Fibroblast of skin of abdomen (primary cell): ENCODE results near the gene ATAD3A.
"Not testable (repeated sequence)": the region's sequence is repeated elsewhere in the genome, so short reads cannot be mapped to it uniquely, and the experiment has no call there.

ENCODE experiments used
- DNase-seq: peaks from one replicate; pipeline ENCODE4 v3.0.0-alpha.2; 2013

Gene ATAD3A

DNA sequence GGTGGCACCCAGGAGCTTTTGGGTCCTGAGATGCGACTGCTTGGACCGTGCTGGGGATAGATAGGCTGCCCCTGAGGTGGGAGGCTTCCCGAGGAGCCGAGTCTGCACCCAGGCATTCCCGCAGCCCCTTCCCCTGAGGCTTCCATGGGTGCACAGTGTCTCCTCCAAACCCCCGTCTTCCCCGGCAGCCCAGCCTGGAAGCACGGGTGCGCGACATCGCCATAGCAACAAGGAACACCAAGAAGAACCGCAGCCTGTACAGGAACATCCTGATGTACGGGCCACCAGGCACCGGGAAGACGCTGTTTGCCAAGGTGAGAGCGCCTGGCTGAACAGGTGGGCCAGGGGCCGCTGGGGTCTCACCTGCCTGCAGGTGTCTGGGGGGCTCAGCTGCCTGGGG, 11.7 kb downstream of the ATAD3A start:
- not testable (repeated sequence) for DNase-seq

DNA sequence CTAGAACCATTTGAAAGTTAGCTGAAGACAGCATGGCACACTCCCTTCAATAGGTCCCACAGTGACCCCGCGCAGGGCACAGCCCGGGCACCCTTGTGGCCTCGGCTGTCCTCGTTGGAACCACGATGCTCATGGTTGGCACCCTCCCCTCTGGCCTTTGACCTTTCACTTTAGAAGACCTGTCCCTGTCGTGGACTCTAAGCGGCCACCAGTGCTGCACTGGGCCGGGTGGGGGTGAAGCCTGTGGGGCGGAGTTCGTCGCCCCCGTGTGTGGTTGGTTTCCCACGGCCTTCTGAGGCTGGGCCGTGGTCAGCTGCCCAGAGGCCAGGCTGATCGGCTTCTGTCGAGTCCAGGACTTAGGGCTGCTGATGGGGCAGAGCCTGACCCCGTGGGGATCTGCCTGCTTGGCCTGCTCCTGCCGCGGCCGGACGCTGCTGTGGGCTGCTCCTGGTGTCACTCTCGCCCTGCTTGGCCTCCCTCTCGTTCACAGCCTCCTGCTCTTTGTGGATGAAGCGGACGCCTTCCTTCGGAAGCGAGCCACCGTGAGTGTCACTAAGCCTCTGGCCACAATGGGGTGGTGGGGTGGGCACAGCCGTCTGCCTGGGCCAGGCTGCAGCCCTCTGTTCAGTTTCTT, 12.9 kb downstream of the ATAD3A start:
- DNase-seq: not testable (repeated sequence)

DNA sequence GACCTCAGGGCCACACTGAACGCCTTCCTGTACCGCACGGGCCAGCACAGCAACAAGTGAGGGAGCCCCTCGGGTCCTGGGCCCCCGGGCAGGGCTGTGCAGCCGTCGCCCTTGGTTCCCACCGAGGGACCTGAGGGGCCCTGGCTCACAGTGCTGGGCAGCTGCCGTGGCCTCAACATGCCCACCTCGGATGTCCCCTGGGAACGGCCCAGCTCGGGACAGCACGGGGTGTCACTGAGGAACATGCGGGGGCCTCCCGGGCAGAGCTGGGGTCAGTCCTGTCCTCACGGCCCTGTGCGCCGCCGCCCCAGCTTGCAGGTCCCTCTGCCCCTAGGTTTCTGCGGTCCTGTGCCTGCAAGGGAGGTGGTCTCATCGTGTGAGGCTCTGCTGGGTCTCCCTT, 14.5 kb downstream of the ATAD3A start:
- DNase-seq: not testable (repeated sequence)

DNA sequence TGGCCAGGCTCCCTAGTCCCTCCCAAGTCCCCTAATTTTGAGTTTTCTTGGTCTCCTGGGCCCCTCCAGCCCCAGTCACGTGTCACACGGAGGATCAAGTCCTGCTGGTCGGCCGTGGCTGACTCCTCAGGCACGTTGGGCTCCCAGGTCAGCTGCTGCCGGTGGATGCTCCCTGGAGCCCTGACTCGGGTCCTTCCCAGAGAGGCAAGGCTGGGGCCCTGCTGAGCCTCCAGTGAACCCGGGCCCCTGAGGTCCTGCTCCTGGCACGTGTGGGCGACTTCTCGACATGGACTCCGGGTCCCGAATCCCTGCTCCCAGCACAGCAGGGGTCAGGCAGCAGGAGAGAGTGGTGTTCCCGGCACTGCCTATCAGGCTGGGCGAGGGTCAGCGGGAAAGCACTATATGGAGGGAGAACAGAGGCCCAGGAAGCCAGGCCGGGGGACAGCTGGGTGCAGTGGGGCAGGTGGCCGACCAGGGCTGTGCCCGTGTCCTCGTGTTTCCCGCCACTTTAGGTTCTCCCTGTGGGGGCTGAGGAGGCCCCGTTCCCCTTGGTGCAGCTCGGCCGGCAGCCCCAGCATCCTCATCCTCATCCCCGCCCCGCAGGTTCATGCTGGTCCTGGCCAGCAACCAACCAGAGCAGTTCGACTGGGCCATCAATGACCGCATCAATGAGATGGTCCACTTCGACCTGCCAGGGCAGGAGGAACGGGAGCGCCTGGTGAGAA, 15.3 kb downstream of the ATAD3A start:
- no peak for DNase-seq

DNA sequence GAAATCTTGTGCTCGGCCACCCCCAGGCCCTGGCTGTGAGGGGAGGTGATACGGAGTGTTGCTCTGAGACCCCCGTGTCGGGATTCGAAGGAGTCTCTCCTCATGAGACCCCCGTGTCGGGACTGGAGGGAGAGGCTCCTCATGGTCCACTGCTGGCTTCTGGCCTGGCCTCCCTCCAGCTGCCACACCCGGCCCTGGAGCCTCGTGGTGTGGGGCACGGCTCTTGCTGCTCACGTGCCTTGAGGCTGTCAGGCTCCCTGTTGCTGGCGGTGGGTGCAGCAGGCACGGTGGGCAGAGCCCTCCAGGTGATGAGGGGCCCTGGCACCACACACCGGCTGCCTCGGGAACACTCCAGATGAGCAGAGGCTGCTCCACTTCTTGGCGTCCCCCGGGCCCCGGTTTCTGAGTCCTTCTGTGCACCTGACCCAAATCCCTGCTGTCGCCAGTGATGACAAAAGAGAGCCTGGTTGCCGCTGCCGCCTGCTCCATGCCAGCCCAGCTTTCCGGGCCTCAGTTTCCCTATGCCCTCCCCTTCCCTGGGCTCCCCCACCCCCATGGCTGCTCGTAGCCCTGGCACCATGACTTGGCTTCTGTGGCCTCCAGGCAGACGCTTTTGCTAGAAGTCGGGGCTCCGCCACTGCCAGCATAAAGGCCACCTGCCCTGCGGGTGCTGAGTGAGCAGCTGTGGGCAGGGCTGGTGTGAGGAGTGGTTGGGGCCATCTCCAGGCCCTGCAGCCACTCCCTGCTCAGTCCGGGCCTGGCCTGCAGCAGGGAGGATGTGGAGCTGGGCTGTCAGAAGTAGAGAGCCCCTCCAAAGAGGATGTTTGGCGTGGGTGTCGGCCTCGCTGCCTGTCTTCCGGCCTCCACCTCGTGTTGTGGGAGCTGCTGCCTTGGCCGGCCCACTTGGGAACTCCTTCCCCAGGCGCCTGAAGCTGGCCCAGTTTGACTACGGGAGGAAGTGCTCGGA, 16.6 kb downstream of the ATAD3A start:
- DNase-seq: no peak

DNA sequence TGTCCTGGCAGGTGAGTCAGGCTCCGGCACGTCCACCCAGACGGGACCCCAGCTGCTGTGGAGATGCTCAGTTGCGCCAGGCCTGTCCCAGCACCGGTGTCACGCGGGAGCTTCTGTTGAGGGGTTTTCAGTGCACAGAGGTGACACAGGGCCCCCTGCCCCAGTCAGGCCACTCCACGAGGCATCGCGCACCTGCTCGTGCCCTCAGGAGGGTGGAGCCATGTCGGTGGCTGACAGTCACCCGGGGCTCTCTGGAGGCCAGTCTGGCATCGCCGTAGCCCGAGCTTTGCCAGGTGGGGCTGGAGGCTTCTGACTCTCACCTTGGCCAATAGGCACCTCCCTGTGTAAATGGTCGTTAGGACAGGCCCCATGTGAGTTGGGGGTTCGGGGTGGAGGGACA, 17.4 kb downstream of the ATAD3A start:
- DNase-seq: no peak

DNA sequence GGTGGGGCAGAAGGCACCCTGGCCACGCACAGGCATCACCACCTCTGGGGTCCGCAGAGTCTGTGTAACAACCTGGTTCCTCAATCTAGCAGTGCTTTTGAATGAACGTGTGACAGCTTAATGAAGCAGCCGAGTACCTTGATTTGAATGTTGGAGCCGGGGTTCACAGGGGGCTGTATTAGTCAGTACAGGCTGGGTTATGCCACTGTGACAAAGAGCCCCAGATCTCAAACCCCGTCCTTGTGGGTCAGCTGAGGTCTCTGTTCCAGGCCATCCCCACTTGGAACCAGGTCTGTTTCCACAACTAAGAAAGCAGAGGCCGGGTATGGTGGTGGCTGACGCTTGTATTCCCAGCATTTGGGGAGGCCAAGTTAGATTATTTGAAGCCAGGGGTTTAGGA, 18.0 kb downstream of the ATAD3A start:
- no peak for DNase-seq

DNA sequence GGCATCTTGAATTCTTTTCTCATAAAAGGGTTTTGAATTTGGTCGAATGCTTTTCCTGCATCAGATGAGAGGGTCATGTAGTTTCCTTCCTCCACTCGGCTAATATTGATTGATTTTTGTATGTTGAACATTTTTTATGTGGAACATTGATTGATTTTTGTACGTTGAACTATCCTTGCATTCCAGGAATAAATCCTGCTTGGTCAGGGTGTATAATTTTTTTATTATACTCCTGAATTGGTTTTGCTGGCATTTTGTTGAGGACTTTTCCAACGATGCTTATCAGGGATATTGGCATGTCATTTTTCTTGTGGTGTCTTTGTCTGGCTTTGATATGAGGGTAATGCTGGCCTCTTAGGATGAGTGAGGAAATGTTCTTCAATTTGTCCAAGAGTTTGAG, 20.0 kb downstream of the ATAD3A start:
- no peak for DNase-seq

DNA sequence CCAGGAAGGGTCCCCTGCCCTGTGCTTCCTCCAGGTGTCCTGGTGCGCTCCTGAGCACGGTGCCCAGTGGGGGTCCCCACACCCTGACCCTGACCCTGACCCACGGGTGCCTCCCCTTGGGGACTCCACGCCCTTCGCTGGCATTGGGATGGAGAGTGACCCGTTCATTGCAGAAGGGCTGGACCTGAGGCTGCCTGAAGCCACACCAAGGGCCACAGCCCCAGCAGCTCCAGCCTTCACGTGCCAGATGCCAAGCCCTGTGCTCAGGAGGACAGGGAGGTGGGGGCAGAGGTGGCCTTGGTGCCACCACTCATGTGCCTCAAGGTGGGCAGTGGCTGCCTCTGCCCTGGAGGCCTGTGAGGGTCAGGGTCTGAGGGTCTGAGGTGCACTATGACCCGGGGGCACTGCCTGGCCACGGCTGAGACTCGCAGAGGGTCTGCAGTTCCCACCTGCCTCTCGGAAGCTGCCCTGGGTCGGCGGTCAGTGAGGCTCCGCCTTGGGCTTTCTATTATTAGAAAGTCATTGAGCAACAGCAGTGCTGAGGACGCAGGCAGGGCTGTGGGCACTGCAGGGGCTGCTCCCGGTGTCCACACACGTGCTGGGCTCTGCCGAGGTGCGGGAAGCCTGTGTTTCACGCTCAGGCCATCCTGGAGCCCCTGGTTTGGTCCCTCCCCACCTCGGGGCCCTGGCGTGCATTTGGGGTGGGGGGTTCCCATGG, 21.4 kb downstream of the ATAD3A start:
- not testable (repeated sequence) for DNase-seq

DNA sequence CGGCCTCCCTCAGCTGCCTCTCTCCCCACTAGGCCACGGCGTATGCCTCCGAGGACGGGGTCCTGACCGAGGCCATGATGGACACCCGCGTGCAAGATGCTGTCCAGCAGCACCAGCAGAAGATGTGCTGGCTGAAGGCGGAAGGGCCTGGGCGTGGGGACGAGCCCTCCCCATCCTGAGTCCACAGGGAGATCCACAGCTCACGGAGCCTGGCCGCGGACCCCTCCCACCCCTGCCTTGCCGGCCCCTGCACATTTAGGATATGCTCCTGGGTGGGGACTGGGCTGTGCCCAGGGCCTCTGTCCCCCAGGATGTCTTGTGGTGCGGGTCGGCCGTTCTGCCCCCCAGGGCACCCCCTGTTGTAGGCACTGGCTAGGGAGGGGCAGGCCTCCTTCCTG, 21.9 kb downstream of the ATAD3A start:
- DNase-seq: not testable (repeated sequence)

DNA sequence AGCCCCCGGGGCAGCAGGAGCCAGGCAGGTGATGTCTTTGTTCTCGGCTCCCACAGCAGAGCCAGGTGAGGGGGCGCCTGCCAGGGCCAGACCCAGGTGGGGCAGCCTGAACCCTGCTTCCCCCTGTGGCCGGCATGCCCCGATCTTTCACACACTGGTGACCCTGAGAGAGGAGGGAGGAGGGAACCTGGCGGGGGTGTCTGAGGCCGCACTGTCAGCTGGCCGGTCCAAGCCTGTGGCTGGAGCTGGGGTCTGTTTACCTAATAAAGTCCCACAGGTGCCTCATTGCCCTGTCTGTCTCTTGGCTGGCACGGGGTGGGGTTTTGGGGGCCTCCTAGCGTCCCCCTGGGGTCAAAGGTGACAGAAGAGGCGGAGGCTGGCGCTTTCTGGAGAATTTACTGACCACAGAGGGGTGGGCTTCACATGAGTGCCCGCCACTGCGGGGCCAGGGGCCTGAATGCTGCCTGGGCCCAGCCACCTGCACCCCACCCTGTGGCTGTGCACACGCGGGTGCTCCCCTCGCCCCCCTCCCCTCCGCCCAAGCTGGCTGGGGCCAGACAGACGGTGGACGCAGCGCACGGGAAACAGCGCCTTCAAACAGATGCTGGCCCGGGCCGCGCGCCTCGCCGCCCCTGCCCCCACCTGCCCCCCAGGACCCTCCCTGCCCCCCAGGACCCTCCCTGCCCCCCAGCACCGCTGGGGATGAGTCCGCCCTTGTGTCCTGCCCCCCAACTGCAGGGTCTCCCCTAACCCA, 22.6 kb downstream of the ATAD3A start:
- no peak for DNase-seq

DNA sequence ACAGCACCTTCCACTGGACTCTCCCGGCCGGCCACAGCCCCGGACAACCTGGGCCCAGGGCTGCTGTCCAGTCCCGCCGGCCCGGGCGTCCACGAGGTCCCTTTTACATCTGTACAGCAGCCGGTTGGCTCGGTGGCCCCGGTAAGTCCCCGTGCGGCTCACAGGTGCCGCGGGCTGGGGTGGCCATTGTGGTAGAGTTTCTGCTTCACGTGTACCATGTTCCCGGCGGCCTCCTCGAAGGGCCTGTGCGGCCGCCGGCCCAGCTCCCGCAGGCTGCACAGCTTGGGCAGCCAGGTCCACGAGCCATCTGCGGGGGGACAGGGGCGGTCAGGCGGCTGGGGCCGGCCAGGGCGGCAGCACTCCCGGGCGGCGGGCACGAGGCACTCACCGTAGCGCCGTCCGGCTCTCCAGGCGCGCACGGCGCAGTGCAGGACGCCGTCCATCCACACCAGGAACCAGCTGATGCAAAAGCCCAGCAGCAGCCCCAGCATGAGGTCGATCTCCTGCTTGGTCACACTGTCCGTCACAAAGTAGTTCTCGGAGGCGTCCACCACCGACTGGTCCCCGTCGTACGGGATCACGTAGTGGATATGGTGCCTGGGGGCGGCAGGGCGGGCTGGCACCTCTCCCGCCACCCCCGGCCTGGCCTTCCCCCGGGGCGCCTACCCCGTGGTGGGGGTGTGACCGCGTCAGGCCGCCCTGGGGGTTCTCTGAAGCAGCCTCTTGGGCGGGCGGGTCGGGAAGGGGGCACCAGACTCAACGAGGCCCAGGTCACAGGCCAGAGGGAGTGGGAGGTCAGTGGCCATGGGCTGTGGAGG, 23.4 kb downstream of the ATAD3A start:
- DNase-seq: no peak

DNA sequence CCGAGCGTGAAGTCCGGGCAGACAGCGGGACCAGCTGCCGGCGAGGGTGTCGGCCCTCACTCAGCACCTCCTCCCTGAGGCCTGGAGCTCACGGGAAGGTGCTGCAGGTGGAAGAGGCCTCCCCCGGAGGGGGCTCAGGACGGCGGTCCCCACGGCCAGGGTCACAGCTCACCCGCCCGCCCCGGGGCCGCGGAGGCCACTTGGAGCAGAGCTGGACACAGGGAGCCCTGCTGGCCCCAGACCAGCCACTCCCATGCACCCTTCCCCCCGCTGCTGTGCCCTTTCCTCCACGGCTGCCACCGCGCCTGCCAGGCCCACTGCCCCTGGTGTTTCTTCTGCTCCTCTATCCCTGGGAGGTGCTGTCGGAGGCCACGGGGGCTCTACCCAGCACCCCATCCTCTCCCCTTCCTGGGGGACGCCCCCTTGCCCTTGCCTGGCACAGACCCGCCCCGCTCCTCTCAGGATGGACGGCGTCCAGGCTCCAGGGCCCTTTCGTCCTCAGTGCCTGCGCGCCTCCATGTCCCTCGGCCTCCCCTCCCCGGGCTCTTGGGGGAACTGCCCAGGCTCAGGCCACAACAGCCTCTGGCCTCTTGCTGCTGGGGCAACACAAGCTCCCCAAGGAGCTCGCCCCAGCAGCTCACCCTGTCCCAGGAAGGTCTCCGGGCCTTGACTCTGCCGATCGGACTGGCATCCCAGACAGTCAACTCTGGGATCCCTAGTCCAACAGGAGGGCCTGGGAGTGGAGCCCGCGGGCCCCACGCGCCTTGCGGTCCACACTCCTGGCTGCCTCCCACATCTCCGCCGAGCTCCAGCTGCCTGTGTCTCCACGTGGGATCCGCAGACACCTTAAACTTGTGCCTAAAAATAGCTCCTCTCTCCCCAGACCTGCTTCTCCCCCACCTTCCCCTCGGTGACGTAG, 24.3 kb downstream of the ATAD3A start:
- DNase-seq: no peak

DNA sequence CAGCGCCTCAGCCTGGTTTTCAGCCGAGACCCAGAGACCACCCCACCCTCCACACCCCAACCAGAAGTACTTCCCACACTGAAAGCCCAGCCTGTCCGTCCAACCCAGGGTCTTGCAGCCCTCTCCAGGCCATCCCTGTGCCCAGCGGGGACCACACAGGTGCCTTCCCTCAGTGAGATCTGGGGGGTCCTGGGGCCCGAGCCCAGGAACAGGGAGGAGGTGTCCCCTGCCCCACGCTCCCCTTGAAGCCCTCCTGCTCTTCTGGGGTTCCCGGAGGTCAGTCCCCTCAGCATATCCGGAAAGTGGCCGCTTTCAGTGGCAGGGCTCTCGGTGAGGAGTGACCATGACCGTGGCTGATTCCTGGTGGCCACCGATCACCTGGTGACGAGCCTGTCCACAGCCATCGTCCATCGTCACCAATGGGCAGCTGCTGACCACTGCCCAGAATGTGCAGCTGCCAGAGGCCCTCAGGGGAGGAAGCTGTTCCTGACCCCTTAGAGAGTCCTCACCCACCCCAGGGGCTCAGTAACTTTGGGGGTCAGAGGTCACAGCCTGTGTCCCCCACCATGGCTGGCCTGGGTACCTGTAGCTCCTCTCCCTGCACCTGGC, 25.1 kb downstream of the ATAD3A start:
- DNase-seq: no peak

DNA sequence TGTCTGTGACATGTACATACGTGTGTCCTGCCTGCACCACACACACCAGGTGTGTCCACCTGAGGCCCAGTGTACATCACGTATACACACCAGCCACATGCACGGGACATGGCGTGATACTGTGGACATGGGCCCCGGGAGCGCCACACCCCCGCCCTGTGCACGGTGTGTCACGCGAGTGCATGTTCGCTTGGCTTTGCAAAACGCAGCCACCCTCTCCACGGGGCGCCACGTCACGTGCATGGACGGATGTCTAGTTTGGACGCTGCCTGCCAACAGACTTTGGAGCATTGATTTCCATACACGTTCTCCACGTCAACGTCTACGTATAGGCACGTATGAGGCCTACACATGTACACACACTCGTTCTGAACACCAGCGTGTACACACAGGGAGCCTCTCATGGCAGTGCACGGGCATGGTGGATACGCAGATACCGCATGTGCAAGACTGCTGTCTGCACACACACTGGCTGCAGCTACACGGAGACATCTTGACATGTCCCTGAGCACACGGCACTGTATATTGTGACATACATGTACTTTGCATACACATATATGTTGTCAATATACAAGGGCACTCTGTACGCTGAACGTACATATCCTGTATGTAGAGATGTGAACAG, 25.8 kb downstream of the ATAD3A start:
- no peak for DNase-seq

DNA sequence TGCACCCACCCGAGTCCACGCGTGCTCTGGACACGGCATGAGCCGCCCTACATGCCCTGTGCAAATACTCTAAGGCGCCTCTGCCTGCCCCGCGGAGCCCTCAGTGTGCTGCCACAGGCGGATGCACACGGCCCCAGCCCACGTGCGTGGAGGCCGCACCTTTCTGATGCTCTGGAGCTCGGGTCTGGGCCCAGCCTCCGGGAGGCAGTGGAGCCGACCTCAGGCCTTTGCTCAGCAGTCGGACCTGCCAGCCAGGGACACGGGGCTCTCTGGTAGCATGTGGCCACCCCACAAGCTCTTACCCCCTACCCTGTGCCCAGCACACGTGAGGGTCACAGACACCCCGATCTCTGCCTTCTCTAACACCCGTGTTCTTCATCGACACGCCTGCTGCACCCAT, 26.4 kb downstream of the ATAD3A start:
- DNase-seq: no peak

DNA sequence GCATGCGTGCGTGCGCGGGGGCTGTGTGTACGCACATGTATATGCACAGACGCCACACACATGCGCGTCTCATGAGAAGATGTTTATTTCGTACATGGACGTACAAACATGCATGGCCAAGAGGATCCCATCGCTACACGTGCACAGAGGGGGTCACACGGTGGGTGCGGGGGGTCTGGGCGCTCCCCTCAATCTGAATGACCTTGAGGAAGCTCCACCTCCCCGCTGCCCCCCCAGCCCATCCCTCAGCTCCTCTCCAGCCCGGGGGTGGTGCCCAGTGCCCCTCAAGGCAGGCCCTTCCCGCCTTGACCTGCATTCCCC, 27.0 kb downstream of the ATAD3A start:
- DNase-seq: no peak

DNA sequence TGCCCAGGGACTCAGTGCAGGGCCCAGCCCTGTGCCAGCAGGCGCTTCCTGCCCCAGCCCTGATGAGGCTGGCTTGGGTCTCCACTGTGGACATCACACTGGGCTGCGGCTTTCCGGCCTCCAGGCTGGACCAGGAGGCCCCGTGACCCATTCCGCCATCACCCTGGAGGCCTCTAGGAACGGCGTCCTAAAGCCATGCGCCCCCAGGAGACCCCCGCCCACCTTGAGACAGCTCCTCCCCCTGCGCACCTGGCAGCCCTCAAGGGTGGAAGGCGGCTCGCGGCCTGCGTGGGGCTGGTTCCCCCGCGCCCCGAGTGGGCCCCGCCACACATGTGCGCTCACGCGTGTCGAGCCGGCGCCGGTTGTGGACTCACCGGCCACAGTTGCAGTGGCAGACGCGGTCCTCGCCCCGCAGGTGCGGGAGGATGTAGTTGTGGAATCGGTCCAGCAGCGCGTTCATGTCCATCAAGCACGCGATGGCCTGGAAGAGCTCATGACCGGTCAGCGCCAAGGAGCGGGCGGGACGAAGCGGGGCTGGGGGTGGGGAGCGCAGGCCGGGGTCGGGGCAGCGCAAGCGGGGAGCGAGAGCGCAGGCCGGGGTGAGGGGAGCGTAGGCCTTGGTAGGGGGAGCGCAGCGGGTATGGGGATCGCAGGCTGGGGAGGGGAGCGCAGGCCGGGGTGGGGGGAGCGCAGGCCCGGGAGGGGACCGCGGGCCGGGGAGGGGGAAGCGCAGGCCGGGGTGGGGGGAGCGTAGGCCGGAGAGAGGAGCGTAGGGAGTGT, 27.5 kb downstream of the ATAD3A start:
- peak; percentile 29 for DNase-seq
